K562 (cell line): ENCODE measurements around the gene KIAA1210. TPM values are rescaled to one million over a fixed set of nuclear protein-coding genes. Genes with fewer than 3 reads are reported as not detected.

Source experiments
- ATAC-seq: fragments of 200-7000 bp; cut with Tn5 transposase; 3 replicates; pipeline ENCODE4 v1.9.1; 2020; ENCODE audit warnings: moderate library complexity
- BruUV-seq: library from RNA; stranded (reverse); fragments of 400-500 nt; replicated peaks from 2 replicates; lab custom pipeline; 2021; lab: Mats Ljungman, UMichigan
- CTCF ChIA-PET: fragments of 300-600 bp; formaldehyde crosslinking; extraction: SDS; loops from one replicate; lab custom pipeline; 2021; ENCODE audit warnings: low intra/inter-chr PET ratio; lab: Yijun Ruan, JAX
- POLR2A ChIA-PET: fragments of 300-600, 350-650 bp; sonication (Branson Sonifier 250); formaldehyde crosslinking; extraction: SDS; loops from one replicate; lab custom pipeline; 2021; ENCODE audit warnings: antibody characterized with exemption, inconsistent platforms; lab: Yijun Ruan, JAX
- DNase-seq, 4 experiments: peaks; one replicate each; pipeline versions ENCODE4 v3.0.0 to v3.0.0-alpha.2; 2011 to 2018; ENCODE audit warnings: low spot score in 3 of 4, mixed read lengths in 3 of 4; ENCODE audit errors: extremely low read depth in 1 of 4
- FAIRE-seq: peaks from 2 replicates; lab custom pipeline; 2011; peaks lifted over from hg19 to GRCh38; lab: Jason Lieb, UNC
- H2AFZ ChIP-seq: 2 replicates; pipeline ENCODE4 v1.6.0; 2011; ENCODE audit warnings: low read depth, low read length, control low read depth, inconsistent platforms
- H3K27ac ChIP-seq: fragments of 200-600 bp; 3 replicates; pipeline ENCODE4 v1.8.0; 2011; ENCODE audit warnings: low read depth, mild to moderate bottlenecking, control low read depth, inconsistent platforms, low read length, moderate library complexity, mixed read lengths; ENCODE audit errors: extremely low read depth
- H3K27me3 ChIP-seq, 2 experiments: fragments of 300-600 bp in 1 of 2; 2 replicates in 1 of 2; 3 replicates in 1 of 2; pipeline versions ENCODE4 v1.6.0 to v1.8.0; 2011; ENCODE audit warnings: inconsistent platforms in 2 of 2, low read length in 2 of 2, mild to moderate bottlenecking in 1 of 2, mixed read lengths in 1 of 2, moderate library complexity in 1 of 2; ENCODE audit not compliant: control insufficient read depth in 2 of 2, insufficient read depth in 2 of 2
- H3K36me3 ChIP-seq: fragments of 300-600 bp; 3 replicates; pipeline ENCODE4 v1.8.0; 2011; ENCODE audit warnings: mild to moderate bottlenecking, low read length, inconsistent platforms; ENCODE audit not compliant: control insufficient read depth, insufficient read depth
- H3K4me1 ChIP-seq, 2 experiments: fragments of 200-600 bp in 1 of 2; replicated peaks in 1 of 2; 2 replicates in 1 of 2; 3 replicates in 1 of 2; pipeline versions ENCODE4 v1.5.1 to v1.8.0; 2011; ENCODE audit warnings: inconsistent platforms in 2 of 2, low read length in 2 of 2, mild to moderate bottlenecking in 1 of 2, mixed read lengths in 1 of 2, moderate library complexity in 1 of 2; ENCODE audit not compliant: control insufficient read depth in 2 of 2, insufficient read depth in 2 of 2
- H3K4me2 ChIP-seq: 2 replicates; pipeline ENCODE4 v1.6.1; 2011; ENCODE audit warnings: low read length, control low read depth, inconsistent platforms, mixed read lengths; ENCODE audit not compliant: insufficient read depth
- H3K4me3 ChIP-seq: fragments of 200-600 bp; sonication (generic), shearing (Covaris generic); 2 replicates; pipeline ENCODE4 v1.5.1; 2016; ENCODE audit warnings: control low read depth, inconsistent platforms
- H3K79me2 ChIP-seq: fragments of 200-600 bp; 3 replicates; pipeline ENCODE4 v1.8.0; 2011; ENCODE audit warnings: low read length, inconsistent platforms; ENCODE audit not compliant: control insufficient read depth, insufficient read depth
- H3K9ac ChIP-seq, 2 experiments: 2 replicates each; pipeline versions ENCODE4 v1.6.0 to v1.6.1; 2011; ENCODE audit warnings: low read depth in 2 of 2, low read length in 2 of 2, control low read depth in 1 of 2, inconsistent platforms in 1 of 2, mild to moderate bottlenecking in 1 of 2, mixed read lengths in 1 of 2; ENCODE audit not compliant: insufficient read depth in 1 of 2
- H3K9me1 ChIP-seq: one replicate; pipeline ENCODE4 v1.6.0; 2011; ENCODE audit warnings: inconsistent platforms, mild to moderate bottlenecking, low read length, moderate library complexity; ENCODE audit not compliant: control insufficient read depth, insufficient read depth
- H3K9me3 ChIP-seq: replicated peaks from 2 replicates; pipeline ENCODE4 v1.5.1; 2011; ENCODE audit warnings: low read depth, low read length, inconsistent platforms; ENCODE audit not compliant: control insufficient read depth, insufficient read depth
- H4K20me1 ChIP-seq: replicated peaks from 2 replicates; pipeline ENCODE4 v1.6.1; 2011; ENCODE audit warnings: low read length, inconsistent platforms, mixed read lengths; ENCODE audit not compliant: control insufficient read depth, insufficient read depth
- ARID1B ChIP-seq: fragments of 450-650 bp; IDR thresholded peaks from 2 replicates; pipeline ENCODE4 v1.6.1; 2016; ENCODE audit warnings: antibody characterized with exemption, mild to moderate bottlenecking, inconsistent platforms
- ATF4 ChIP-seq: fragments of 450-650 bp; formaldehyde crosslinking; IDR thresholded peaks from 2 replicates; pipeline ENCODE4 v1.4.0; 2022; ENCODE audit warnings: mild to moderate bottlenecking, moderate library complexity
- ATF7 ChIP-seq: fragments of 450-650 bp; IDR thresholded peaks from 2 replicates; pipeline ENCODE4 v1.7.1; 2014; ENCODE audit warnings: mild to moderate bottlenecking, moderate library complexity
- ESRRB ChIP-seq: fragments of 250-450 bp; sonication (Bioruptor Pico); IDR thresholded peaks from 2 replicates; pipeline ENCODE4 v1.5.0; 2020; ENCODE audit warnings: mild to moderate bottlenecking, moderate library complexity, borderline replicate concordance
- GABPB2 ChIP-seq: fragments of 250-450 bp; sonication (Bioruptor Pico); conservative IDR thresholded peaks from 2 replicates; pipeline ENCODE4 v1.5.1; 2021; ENCODE audit warnings: mild to moderate bottlenecking
- GTF2E2 ChIP-seq: fragments of 200-800 bp; sonication (Bioruptor generic); IDR thresholded peaks from 2 replicates; pipeline ENCODE4 v1.6.1; 2016; ENCODE audit warnings: missing genetic modification characterization, missing compliant biosample characterization
- HDAC8 ChIP-seq: fragments of 450-650 bp; IDR thresholded peaks from 2 replicates; pipeline ENCODE4 v1.6.1; 2016; ENCODE audit warnings: mild to moderate bottlenecking, missing genetic modification characterization, moderate library complexity, missing compliant biosample characterization
- MAFK ChIP-seq: IDR thresholded peaks from 2 replicates; pipeline ENCODE4 v1.6.1; 2011; ENCODE audit warnings: low read length, improper control_type of control experiment
- RBM39 ChIP-seq: fragments of 200-400 bp; formaldehyde crosslinking; optimal IDR thresholded peaks from 2 replicates; pipeline ENCODE3; 2018; ENCODE audit warnings: low read depth, low read length
- TBL1XR1 ChIP-seq, 2 experiments: IDR thresholded peaks; 2 replicates each; pipeline ENCODE4 v1.6.1; 2012; ENCODE audit warnings: improper control_type of control experiment in 2 of 2, low read length in 2 of 2, mild to moderate bottlenecking in 1 of 2
- TFE3 ChIP-seq: fragments of 450-650 bp; formaldehyde crosslinking; IDR thresholded peaks from 2 replicates; pipeline ENCODE4 v1.4.0; 2020; ENCODE audit warnings: mild to moderate bottlenecking, mixed read lengths
- ZNF133 ChIP-seq: fragments of 250-450 bp; sonication (Bioruptor Pico); IDR thresholded peaks from 2 replicates; pipeline ENCODE4 v1.4.0; 2020; ENCODE audit warnings: mild to moderate bottlenecking
- ZNF239 ChIP-seq: fragments of 250-450 bp; sonication (Bioruptor Pico); IDR thresholded peaks from 2 replicates; pipeline ENCODE4 v1.4.0; 2020; ENCODE audit warnings: mild to moderate bottlenecking
- ZNF778 ChIP-seq: fragments of 450-650 bp; formaldehyde crosslinking; IDR thresholded peaks from 2 replicates; pipeline ENCODE4 v1.4.0; 2020; ENCODE audit warnings: mild to moderate bottlenecking, moderate library complexity
- WGBS: fragments of 100-300 bp; shearing (Covaris generic); methylation state at CpG from one replicate; pipeline ENCODE4 v1.1.6; 2016; ENCODE audit warnings: low coverage, mixed read lengths; ENCODE audit not compliant: insufficient coverage; ENCODE audit errors: missing lambda C conversion rate; 5-methylcytosine and 5-hydroxymethylcytosine counted together
- in situ Hi-C: fragments of 300-500 bp; cut with MboI; formaldehyde crosslinking; loops from 4 replicates; pipeline ENCODE4 v1.15.0; 2018; ENCODE audit warnings: inconsistent platforms, mixed read lengths
- intact Hi-C: fragments of 100-400 bp; cut with micrococcal nuclease; formaldehyde crosslinking; loops from 2 replicates; pipeline ENCODE4 v1.14.2; 2022
- polyA plus RNA-seq, 8 experiments: library from polyadenylated mRNA; depleted of rRNA in 4 of 8; stranded (reverse) in 5 of 8; unstranded in 3 of 8; fragments of >200 nt; fragmentation: Nextera tagmentation in 2 of 8; fragmentation: Illumina TruSeq in 1 of 8; extraction: Ambion mirVana in 2 of 8; extraction: Trizol in 1 of 8; gene quantifications; 2 replicates each; pipeline versions ENCODE4 v1.2.1 to v1.2.3, GENCODE V29; 2011 to 2014; ENCODE audit warnings: inconsistent platforms in 1 of 8, missing spikeins in 1 of 8
- total RNA-seq, 7 experiments: library from RNA; depleted of rRNA in 6 of 7; stranded (reverse); fragments of >200 nt in 6 of 7; fragmentation: Illumina TruSeq in 2 of 7; extraction: Trizol in 2 of 7; gene quantifications; 2 replicates each; pipeline versions ENCODE4 v1.2.1 to v1.2.3, GENCODE V29; 2011 to 2021; ENCODE audit warnings: low replicate concordance in 1 of 7
- TF ChIP-seq, protein P1 (sequence below): fragments of 450-650 bp; formaldehyde crosslinking; IDR thresholded peaks from 2 replicates; pipeline ENCODE4 v1.4.0; 2020; ENCODE audit warnings: mild to moderate bottlenecking, moderate library complexity

KIAA1210 gene
- total and polyA plus RNA-seq, 9 of the 15 experiments (the other 6 are each of a cell fraction or from before 2014, with no cell fraction given), result not detected

GRCh38 chrX:119147486-119147885 lies 19.9 kb upstream of the KIAA1210 start:
- in situ Hi-C loops (no loop called here), intact Hi-C loops (no loop called here)
- 0% methylated on average over 4 of the region's 4 CpGs for WGBS
- FAIRE-seq (no peak), DNase-seq (no peak), ATAC-seq (no peak)
- Histone ChIP-seq H3K9me1 (no peaks in the 10 kb centered on the region), H4K20me1 (no peaks in the 10 kb centered on the region), H3K4me1 (peaks cover 0 to 8% of the 10 kb centered on the region in 2 experiments; a peak in 1 of 5 replicates), H3K27me3 (peaks cover 6 to 29% of the 10 kb centered on the region in 2 experiments; a peak in 3 of 5 replicates), H2AFZ (no peak overlapping the region), H3K9ac (no peak overlapping the region), H3K4me2 (no peak overlapping the region), H3K79me2 (no peaks in the 10 kb centered on the region), H3K4me3 (no peak overlapping the region), H3K9me3 (no peaks in the 10 kb centered on the region), H3K27ac (no peak overlapping the region), H3K36me3 (no peaks in the 10 kb centered on the region)
- POLR2A ChIA-PET, result no interaction called here
- CTCF ChIA-PET, result interaction anchor here (0.8 kb wide), 1 partner anchor 147 kb away, joined by 3 read pairs; no protein-coding TSS in a partner anchor
- TF ChIP-seq MAFK, result no peak
- TF ChIP-seq HDAC8 (tag), result no peak
- TF ChIP-seq ZNF133 (CRISPR knock-in tag), result no peak
- TF ChIP-seq RBM39, result no peak
- TF ChIP-seq TBL1XR1 (IDR thresholded peaks at IDR 0.05; ENCODE audit: low read length in 2 of 2), result no peak
- TF ChIP-seq TFE3 (CRISPR knock-in tag), result no peak
- no peak for TF ChIP-seq ARID1B
- no peak for TF ChIP-seq ZNF778 (CRISPR knock-in tag)
- TF ChIP-seq ATF4 (CRISPR knock-in tag), result no peak
- TF ChIP-seq ATF7, result no peak
- TF ChIP-seq, protein P1, sequence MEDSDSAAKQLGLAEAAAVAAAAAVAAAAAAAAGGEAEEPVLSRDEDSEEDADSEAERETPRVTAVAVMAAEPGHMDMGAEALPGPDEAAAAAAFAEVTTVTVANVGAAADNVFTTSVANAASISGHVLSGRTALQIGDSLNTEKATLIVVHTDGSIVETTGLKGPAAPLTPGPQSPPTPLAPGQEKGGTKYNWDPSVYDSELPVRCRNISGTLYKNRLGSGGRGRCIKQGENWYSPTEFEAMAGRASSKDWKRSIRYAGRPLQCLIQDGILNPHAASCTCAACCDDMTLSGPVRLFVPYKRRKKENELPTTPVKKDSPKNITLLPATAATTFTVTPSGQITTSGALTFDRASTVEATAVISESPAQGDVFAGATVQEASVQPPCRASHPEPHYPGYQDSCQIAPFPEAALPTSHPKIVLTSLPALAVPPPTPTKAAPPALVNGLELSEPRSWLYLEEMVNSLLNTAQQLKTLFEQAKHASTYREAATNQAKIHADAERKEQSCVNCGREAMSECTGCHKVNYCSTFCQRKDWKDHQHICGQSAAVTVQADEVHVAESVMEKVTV (CRISPR knock-in tag), result no peak
- no peak for TF ChIP-seq GTF2E2 (tag)
- TF ChIP-seq ZNF239 (CRISPR knock-in tag), result no peak
- TF ChIP-seq GABPB2 (CRISPR knock-in tag), result no peak
- TF ChIP-seq ESRRB (CRISPR knock-in tag), result no peak
- no TSS peak for BruUV-seq
